ENCODE data around the gene GJD3.
"Not testable (repeated sequence)": the region's sequence is repeated elsewhere in the genome, so short reads cannot be mapped to it uniquely, and the experiment has no call there.

GJD3 gene, protein sequence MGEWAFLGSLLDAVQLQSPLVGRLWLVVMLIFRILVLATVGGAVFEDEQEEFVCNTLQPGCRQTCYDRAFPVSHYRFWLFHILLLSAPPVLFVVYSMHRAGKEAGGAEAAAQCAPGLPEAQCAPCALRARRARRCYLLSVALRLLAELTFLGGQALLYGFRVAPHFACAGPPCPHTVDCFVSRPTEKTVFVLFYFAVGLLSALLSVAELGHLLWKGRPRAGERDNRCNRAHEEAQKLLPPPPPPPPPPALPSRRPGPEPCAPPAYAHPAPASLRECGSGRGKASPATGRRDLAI

DNA sequence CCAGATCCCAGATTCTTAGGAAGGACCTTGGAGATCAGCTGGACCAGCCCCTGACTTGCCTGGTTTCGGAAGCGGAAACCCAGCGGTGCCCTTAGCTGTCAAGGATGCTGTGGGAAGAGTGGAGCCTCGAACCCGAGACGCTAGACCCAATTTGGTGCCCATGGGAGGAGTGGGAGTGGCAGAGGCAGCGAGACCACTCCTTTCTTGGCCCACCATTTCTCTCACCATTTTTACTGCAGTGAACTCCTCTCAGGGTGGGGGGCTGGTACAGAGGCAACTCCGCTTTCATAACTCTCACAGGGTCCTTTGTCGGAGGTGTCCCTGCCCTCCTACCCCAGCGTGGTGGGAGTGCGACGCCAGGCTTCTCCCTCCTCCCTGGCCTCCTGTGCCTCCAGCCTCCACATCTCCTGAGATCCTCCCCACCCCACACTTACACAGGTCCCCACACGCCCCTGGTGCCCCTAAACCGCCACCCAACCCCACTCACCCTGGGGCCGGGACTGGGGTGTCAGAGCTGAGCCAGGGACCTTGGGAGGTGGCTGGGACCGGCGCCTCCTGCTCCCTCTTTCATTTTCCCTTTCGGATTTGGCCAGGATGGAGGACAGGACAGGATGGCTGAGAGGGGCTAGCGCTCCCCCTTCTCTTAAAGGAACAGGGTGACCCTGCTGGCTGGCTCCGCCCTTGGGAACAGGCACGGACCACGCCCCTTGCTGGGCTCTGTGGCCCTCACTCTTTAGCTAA, at the start of gene GJD3:
GJD3 (minus strand) TSS at position 617 of the 741 bp plus-strand sequence. CDS start 922 bp downstream, outside the sequence.
- no peaks in the 10 kb centered on the region for H3K9me3 Mint-ChIP-seq
- peaks cover 8% of the 10 kb centered on the region for H3K4me1 Mint-ChIP-seq
- peak within 1 kb of the TSS; percentile 77 for H3K4me3 Mint-ChIP-seq
- no peaks in the 10 kb centered on the region for H3K36me3 Mint-ChIP-seq
- peaks cover 9% of the 10 kb centered on the region for H3K27me3 Mint-ChIP-seq
- no peak within 1 kb of the TSS for H3K27ac Mint-ChIP-seq
- DNase-seq (ENCODE audit: low spot score in 2 of 2), result no peak
- no peak for ATAC-seq (ENCODE audit: low read depth)

DNA sequence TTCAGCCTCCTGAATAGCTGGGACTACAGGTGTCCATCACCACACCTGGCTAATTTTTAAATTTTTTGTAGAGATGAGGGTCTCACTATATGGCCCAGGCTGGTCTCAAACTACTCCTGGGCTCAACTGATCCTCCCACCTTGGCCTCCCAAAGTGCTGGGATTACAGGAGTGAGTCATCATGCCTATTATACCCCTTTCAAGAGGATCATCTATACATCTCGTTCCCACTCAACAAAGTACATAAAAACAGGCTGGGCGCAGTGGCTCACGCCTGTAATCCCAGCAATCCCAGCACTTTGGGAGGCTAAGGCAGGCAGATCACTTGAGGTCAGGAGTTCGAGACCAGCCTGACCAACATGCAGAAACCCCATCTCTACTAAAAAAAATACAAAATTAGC, 49.8 kb upstream of the GJD3 start:
- H3K9me3 Mint-ChIP-seq; DNase-seq (ENCODE audit: low spot score in 2 of 2); H3K27ac Mint-ChIP-seq; H3K4me1 Mint-ChIP-seq; H3K36me3 Mint-ChIP-seq; H3K4me3 Mint-ChIP-seq; H3K27me3 Mint-ChIP-seq; ATAC-seq (ENCODE audit: low read depth): not testable (repeated sequence)

DNA sequence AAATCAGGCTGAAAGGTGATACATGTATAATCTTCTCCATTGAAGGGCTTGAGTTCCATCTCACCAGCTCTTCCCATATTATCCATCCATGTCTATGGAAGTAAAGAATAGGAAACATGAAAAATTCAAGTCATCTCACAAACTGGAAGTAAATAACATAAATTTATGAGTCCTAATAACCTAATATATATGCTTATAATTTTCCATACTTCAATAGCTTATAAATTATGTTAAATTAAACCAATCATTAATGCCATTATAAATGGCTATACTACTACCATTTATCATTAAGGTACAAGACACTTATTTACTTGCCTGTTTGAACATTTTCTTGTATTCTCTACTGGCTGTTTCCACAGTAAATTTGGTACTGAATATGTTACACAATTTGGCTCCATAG, 48.3 kb upstream of the GJD3 start:
- Mint-ChIP-seq H3K27ac (no peak overlapping the region), H3K4me3 (no peak overlapping the region), H3K9me3 (no peaks in the 10 kb centered on the region), H3K36me3 (no peaks in the 10 kb centered on the region), H3K27me3 (no peaks in the 10 kb centered on the region), H3K4me1 (no peaks in the 10 kb centered on the region)
- ATAC-seq (ENCODE audit: low read depth) (no peak), DNase-seq (ENCODE audit: low spot score in 2 of 2) (no peak)

DNA sequence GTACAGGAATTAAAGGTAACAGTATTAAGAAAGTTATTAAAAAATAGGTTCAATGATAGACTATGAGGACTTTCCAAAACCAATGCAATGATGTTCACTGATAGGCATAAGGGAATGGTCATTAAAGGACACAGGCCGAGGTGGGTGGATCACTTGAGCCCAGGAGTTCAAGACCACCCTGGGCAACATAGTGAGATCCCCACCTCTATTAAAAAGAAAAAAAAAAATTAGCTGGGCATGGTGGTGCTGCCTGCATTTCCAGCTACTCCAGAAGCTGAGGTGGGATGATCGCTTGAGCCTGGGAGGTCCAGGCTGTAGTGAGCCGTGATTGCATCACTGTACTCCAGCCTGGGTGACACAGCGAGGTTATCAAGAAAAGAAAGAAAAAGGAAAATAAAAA, 47.3 kb upstream of the GJD3 start:
- ATAC-seq (ENCODE audit: low read depth), result no peak
- Mint-ChIP-seq H3K4me1 (no peaks in the 10 kb centered on the region), H3K27me3 (no peaks in the 10 kb centered on the region)

DNA sequence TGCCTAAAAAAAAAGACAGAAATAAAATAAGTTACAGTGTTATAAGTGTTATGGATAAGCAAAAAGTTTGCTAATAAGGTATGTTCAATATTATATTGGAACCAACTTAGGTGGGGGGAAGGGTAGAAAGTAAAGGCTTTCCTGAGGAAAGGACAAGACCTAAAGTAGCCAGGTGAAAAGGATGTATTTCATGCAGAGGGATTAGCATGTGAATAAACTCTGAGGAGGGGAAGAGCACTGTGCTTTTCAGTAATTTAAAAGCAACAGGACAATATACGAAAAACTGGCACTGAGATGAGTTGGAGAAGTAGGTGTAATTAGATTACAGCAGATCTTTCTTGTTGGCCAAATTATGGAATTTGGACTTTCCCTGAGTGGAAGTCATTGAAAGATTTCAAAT, 45.5 kb upstream of the GJD3 start:
- no peak for ATAC-seq (ENCODE audit: low read depth)
- no peaks in the 10 kb centered on the region for H3K27me3 Mint-ChIP-seq

More for the DNA sequence above, 47.3 kb upstream of the GJD3 start:
- no peak for DNase-seq (ENCODE audit: low spot score in 2 of 2)
- Mint-ChIP-seq H3K9me3 (no peaks in the 10 kb centered on the region), H3K36me3 (no peaks in the 10 kb centered on the region), H3K27ac (no peak overlapping the region), H3K4me3 (no peak overlapping the region)

DNA sequence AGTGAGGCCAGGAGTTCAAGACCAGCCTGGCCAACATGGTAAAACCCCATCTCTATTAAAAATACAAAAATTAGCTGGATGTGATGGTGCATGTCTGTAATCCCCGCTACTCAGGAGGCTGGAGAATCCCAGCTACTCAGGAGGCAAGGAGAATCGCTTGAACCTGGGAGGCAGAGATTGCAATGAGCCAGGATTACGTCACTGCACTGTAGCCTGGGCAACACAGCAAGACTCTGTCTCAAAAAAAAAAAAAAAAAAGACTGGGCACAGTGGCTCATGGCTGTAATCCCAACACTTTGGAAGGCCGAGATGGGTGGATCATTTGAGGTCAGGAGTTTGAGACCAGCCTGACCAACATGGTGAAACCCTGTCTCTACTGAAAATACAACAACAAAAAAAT, 45.0 kb upstream of the GJD3 start:
- not testable (repeated sequence) for DNase-seq (ENCODE audit: low spot score in 2 of 2); H3K36me3 Mint-ChIP-seq; H3K27me3 Mint-ChIP-seq; H3K4me1 Mint-ChIP-seq; H3K9me3 Mint-ChIP-seq; H3K27ac Mint-ChIP-seq; H3K4me3 Mint-ChIP-seq; ATAC-seq (ENCODE audit: low read depth)

More for the DNA sequence above, 45.5 kb upstream of the GJD3 start:
- Mint-ChIP-seq H3K9me3 (no peaks in the 10 kb centered on the region), H3K4me3 (no peak overlapping the region), H3K27ac (no peak overlapping the region), H3K4me1 (no peaks in the 10 kb centered on the region), H3K36me3 (no peaks in the 10 kb centered on the region)
- DNase-seq (ENCODE audit: low spot score in 2 of 2), result no peak

DNA sequence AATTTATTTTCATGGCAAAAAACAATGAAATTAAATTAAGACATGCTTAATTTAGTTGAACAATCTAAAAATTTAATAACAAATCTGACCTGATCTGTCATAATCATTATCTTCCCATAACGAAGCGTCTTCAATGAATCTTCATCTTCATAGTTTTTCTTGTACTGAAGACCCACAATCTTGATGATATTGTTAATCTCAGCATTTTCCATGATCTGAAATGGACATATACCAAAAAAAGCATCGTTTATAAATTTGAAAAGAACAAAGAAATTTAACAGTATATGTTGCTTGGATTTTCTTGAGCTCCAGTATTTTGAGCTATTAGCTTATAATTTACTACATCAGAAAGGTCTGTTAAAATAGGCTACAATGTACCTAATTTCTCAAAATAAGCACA, 42.9 kb upstream of the GJD3 start:
- no peak for ATAC-seq (ENCODE audit: low read depth)
- Mint-ChIP-seq H3K27me3 (no peaks in the 10 kb centered on the region), H3K27ac (no peak overlapping the region), H3K36me3 (no peaks in the 10 kb centered on the region), H3K9me3 (no peaks in the 10 kb centered on the region), H3K4me3 (no peak overlapping the region), H3K4me1 (peaks cover 3% of the 10 kb centered on the region)
- no peak for DNase-seq (ENCODE audit: low spot score in 2 of 2)

DNA sequence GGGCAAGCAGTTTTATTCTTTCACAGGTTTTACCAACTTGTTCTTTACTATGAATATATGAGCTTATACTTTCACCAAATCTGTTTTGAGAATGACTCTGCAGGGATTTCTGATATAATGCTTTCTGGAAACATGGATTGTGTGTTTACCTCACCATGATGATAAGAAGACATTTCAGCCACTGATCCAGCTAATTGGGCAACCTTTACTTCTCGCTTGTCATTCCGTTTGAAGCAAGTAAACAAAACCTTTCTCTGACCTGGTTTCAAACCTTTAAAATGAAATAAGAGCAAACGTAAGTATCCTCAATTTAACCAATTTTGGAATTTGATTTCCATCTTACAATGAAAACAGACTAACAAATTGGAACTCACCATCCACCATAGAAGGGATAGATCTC, 39.5 kb upstream of the GJD3 start:
- Mint-ChIP-seq H3K4me3 (no peak overlapping the region), H3K27ac (no peak overlapping the region), H3K36me3 (no peaks in the 10 kb centered on the region), H3K27me3 (no peaks in the 10 kb centered on the region), H3K9me3 (no peaks in the 10 kb centered on the region), H3K4me1 (peaks cover 11% of the 10 kb centered on the region)
- ATAC-seq (ENCODE audit: low read depth) (no peak), DNase-seq (ENCODE audit: low spot score in 2 of 2) (no peak)

DNA sequence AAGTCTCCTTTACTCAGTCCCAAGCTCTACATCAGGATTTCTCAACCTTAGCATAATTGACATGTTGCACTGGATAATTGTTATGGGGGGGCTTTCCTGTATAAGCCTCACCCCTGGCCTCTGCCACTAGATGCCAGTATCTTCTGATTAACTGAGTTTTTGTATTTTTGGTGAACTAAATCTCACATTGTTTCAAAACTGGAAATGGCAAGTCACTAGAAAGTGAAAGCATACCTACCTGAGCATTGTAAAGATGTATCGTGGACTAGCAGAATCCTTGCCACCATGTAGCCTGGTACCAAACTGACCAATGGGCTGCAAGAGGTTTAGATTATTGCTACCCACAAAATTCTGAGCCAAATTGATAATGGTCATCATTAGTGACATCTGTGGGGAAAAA, 38.1 kb upstream of the GJD3 start:
- no peak for DNase-seq (ENCODE audit: low spot score in 2 of 2)
- Mint-ChIP-seq H3K36me3 (no peaks in the 10 kb centered on the region), H3K27me3 (no peaks in the 10 kb centered on the region), H3K4me1 (peaks cover 11% of the 10 kb centered on the region), H3K9me3 (no peaks in the 10 kb centered on the region), H3K27ac (peak overlapping the region; percentile 64), H3K4me3 (peak overlapping the region; percentile 43)
- ATAC-seq (ENCODE audit: low read depth), result peak; percentile 67

DNA sequence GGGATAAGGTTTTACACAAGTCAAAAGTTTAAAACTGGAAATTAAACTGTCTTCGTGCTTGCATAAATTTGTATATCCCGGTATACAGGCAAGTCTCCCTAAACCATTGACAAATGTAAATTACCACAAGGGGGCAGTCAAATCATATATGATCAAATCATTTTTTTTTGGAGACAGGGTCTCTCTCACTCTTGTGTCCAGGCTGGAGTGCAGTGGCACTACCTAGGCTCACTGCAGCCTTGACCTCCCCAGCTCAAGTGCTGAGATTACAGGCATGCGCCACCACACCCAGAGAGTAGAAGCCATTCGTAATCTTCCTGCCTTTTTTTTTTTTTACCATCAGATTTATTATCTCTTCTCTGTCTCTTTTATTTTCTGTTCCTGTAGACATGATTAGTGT, 34.6 kb upstream of the GJD3 start:
- Mint-ChIP-seq H3K4me1 (peaks cover 11% of the 10 kb centered on the region), H3K36me3 (no peaks in the 10 kb centered on the region), H3K9me3 (no peaks in the 10 kb centered on the region), H3K27ac (no peak overlapping the region), H3K27me3 (no peaks in the 10 kb centered on the region), H3K4me3 (no peak overlapping the region)
- DNase-seq (ENCODE audit: low spot score in 2 of 2) (no peak), ATAC-seq (ENCODE audit: low read depth) (peak; percentile 73)

DNA sequence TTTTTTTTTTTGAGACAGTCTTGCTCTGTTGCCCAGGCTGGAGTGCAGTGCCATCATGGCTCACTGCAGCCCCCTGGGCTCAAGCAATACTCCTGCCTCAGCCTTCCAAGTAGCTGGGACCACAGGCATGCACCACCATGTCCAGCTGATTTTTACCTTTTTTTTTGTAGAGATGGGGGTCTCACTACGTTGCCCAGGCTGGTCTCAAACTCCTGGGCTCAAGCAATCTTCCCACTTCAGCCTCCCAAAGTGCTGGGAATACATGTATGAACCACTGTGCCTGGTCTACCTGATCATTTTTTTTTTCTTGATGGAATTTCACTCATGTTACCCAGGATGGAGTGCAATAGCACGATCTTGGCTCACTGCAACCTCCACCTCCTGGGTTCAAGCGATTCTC, 22.0 kb upstream of the GJD3 start:
- not testable (repeated sequence) for H3K27me3 Mint-ChIP-seq; ATAC-seq (ENCODE audit: low read depth)

DNA sequence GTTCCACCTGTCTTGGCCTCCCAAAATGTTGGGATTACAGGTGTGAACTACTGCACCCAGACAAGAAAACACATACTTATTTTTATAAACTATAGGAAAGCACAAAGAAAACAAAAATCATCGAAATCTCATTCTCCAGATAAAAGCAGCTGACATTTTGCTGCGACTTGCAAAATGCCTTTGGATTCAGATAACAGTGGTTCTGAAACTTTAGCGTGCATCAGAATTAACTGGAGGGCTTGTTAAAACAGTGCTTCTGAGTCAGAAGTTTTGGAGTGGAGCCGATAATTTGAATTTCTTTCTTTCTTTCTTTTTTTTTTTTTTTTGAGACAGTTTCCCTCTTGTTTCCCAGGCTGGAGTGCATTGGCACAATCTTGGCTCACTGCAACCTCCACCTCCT, 17.7 kb upstream of the GJD3 start:
- DNase-seq (ENCODE audit: low spot score in 2 of 2) (no peak), ATAC-seq (ENCODE audit: low read depth) (no peak)
- H3K36me3 Mint-ChIP-seq, result no peaks in the 10 kb centered on the region
- H3K9me3 Mint-ChIP-seq, result no peaks in the 10 kb centered on the region
- no peaks in the 10 kb centered on the region for H3K4me1 Mint-ChIP-seq
- H3K4me3 Mint-ChIP-seq, result no peak overlapping the region
- H3K27ac Mint-ChIP-seq, result no peak overlapping the region
- no peaks in the 10 kb centered on the region for H3K27me3 Mint-ChIP-seq

More for the DNA sequence above, 22.0 kb upstream of the GJD3 start:
- H3K9me3 Mint-ChIP-seq; DNase-seq (ENCODE audit: low spot score in 2 of 2); H3K4me3 Mint-ChIP-seq; H3K36me3 Mint-ChIP-seq; H3K4me1 Mint-ChIP-seq; H3K27ac Mint-ChIP-seq: not testable (repeated sequence)

DNA sequence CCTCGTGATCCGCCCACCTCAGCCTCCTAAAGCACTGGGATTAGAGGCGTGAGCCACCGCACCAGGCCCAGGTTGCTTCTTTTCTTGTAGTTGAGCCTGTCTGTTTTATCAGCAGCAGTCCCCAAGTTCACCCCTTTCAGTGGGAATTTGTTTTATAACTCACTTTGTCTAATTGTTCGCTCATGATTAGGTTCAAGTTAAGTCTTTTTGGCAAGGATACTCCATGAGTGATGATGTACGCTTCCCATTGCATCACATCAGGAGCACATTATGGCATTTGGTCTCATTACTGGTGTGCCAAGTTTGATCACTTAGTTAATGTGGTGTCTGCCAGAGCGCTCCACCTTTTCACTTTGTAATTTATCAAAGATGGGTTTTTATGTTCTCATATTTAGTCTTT, 14.4 kb upstream of the GJD3 start:
- no peaks in the 10 kb centered on the region for H3K4me1 Mint-ChIP-seq
- H3K4me3 Mint-ChIP-seq, result no peak overlapping the region
- ATAC-seq (ENCODE audit: low read depth) (no peak), DNase-seq (ENCODE audit: low spot score in 2 of 2) (no peak)
- peaks cover 2% of the 10 kb centered on the region for H3K27me3 Mint-ChIP-seq
- no peaks in the 10 kb centered on the region for H3K9me3 Mint-ChIP-seq
- H3K36me3 Mint-ChIP-seq, result no peaks in the 10 kb centered on the region
- no peak overlapping the region for H3K27ac Mint-ChIP-seq

DNA sequence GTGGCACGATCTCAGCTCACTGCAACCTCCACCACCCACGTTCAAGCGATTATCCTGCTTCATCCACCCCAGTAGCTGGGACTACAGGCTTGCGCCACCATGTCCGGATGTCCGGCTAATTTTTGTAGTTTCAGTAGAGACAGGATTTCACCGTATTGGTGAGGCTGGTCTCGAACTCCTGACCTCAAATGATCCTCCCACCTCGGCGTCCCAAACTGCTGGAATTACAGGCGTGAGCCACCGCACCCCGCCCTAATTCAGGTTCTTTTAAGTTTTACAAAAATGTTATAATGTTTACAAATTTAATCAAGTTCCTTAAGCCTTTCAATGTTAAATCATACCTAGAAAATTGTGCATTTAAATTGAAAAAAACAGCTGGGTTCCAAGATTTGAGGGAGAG, 13.3 kb upstream of the GJD3 start:
- no peak for DNase-seq (ENCODE audit: low spot score in 2 of 2)
- Mint-ChIP-seq H3K4me3 (no peak overlapping the region), H3K36me3 (no peaks in the 10 kb centered on the region), H3K4me1 (no peaks in the 10 kb centered on the region), H3K9me3 (no peaks in the 10 kb centered on the region), H3K27me3 (peaks cover 2% of the 10 kb centered on the region), H3K27ac (no peak overlapping the region)
- ATAC-seq (ENCODE audit: low read depth), result no peak

DNA sequence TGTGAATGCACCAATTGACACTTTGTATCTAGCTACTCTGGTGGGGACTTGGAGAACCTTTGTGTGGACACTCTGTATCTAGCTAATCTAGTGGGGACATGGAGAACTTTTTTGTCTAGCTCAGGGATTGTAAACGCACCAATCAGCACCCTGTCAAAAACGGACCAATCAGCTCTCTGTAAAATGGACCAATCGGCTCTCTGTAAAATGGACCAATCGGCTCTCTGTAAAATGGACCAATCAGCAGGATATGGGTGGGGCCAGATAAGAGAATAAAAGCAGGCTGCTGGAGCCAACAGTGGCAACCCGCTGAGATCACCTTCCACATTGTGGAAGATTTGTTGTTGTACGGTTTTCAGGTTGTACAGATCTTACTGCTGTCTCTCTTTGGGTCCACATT, 12.0 kb upstream of the GJD3 start:
- DNase-seq (ENCODE audit: low spot score in 2 of 2); H3K27me3 Mint-ChIP-seq; H3K27ac Mint-ChIP-seq; H3K4me3 Mint-ChIP-seq; H3K4me1 Mint-ChIP-seq; H3K36me3 Mint-ChIP-seq; H3K9me3 Mint-ChIP-seq; ATAC-seq (ENCODE audit: low read depth): not testable (repeated sequence)
